ENCODE data around the gene PTPRN2.

The PTPRN2 gene

DNA sequence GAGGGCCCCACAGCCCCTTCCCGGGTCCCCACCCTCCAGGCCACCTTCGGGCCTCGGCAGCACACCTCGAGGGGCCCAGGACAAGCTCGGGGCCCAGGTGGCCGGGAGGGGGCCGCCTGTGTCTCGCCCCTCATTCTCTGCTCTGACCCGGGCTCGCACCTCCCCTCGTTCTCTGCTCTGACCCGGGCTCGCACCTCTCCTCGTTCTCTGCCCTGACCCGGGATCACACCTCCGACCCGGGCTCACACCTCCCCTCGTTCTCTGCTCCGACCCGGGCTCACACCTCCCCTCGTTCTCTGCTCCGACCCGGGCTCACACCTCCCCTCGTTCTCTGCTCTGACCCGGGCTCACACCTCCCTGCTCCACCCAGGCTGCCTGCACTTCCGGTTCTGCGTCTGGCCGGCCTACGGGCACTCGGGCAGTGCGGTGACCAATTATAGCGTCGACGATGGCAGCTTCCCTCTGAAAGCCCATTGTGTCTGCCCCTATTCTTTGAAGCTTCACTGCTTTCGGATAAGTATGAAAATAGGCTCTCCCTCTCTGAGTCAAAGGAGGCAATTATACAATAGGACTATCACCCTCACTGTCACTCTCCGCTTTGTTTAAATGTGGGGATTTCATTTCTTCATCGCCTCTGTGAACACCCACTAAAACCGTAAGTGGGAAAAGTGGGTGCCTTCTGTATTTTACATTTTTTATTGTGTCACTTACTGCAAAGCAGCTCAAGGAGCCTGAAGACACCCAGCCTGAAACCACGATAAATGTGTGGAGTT, 793.5 kb downstream of the PTPRN2 start:
- TF ChIP-seq, protein P1, sequence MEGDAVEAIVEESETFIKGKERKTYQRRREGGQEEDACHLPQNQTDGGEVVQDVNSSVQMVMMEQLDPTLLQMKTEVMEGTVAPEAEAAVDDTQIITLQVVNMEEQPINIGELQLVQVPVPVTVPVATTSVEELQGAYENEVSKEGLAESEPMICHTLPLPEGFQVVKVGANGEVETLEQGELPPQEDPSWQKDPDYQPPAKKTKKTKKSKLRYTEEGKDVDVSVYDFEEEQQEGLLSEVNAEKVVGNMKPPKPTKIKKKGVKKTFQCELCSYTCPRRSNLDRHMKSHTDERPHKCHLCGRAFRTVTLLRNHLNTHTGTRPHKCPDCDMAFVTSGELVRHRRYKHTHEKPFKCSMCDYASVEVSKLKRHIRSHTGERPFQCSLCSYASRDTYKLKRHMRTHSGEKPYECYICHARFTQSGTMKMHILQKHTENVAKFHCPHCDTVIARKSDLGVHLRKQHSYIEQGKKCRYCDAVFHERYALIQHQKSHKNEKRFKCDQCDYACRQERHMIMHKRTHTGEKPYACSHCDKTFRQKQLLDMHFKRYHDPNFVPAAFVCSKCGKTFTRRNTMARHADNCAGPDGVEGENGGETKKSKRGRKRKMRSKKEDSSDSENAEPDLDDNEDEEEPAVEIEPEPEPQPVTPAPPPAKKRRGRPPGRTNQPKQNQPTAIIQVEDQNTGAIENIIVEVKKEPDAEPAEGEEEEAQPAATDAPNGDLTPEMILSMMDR (conservative IDR thresholded peaks at IDR 0.05; ENCODE audit: low read length) = no peak
- no peak overlapping the region for H3K4me3 ChIP-seq (ENCODE audit: low read length)
- DNase-seq (ENCODE audit: low read depth) = no peak

DNA sequence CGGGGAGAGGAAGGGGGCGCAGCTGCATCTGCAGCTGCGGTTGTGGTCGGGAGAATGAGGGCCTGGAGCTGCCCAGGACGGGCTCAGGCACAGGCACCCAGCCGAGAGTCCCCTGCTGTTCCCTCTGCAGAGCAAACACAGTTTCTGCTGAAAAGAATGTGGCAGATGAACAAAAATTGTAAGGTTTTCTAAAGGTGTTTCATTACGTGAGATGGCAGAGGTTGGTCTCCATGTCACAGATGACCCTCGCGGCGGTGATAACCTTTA, 794.6 kb downstream of the PTPRN2 start:
- TF ChIP-seq, protein P1 (conservative IDR thresholded peaks at IDR 0.05; ENCODE audit: low read length) = no peak
- H3K4me3 ChIP-seq (ENCODE audit: low read length) = no peak overlapping the region
- DNase-seq (ENCODE audit: low read depth) = no peak

DNA sequence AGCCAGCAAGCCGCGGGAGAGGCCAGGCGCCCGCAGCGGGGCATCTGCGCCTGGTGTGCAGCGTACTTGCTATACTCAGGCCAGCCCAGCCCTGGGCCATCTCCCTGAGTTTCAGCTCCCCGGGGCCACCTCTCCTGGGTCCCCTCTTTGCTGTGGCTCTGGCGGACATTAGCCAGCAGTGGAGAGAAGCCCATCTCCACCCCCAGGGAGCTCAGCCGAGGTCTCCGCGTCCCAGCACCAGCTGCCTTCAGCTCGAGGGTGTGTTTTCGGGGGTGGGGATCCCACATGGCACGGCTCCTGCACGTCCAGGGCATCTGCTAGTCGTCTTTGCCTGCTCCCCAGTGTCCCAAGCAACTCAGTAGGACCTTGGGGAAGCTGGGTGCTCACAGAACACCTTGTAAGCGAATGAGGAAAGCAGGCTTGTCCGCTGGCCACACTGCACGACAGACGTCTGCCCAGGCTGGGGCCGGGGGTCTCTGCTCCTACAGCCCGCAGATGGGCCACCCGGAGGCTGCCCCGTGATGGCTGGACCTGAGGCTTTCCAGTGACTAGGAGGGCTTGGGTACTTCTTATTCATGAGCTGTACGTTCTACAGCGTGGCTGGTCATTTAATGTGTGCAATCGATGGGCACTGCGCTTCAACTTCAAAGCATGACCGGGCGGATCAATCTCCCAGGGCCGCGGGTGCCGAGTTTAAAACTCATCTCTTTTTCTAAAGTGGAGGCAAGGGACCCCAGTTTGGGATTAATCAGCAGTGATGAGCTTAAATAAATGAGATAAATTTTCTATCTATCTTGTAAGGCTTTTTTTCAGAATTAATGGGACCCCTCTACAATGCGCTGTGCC, 795.2 kb downstream of the PTPRN2 start:
- no peak overlapping the region for H3K4me3 ChIP-seq (ENCODE audit: low read length)
- TF ChIP-seq, protein P1 (conservative IDR thresholded peaks at IDR 0.05; ENCODE audit: low read length) = no peak
- DNase-seq (ENCODE audit: low read depth) = no peak

DNA sequence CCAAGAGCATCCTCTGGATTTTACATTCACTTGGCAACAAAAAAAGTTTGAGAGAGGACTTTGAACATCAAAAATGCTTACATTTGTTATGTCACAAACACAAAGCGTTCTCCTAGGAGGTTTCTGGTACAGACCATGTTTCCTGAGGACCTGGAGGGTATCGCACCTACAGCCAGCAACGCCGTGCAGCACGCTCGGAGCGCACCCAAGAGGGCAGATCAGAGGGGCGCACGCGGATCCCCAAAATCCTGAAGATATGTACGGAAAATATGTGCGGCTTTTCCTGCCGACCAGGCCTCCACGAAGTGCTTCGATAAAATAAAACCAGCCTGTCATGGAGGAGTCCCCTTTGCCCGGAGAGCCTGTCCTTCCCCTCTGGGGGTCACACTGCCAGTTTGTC, 796.0 kb downstream of the PTPRN2 start:
- TF ChIP-seq, protein P1 (conservative IDR thresholded peaks at IDR 0.05; ENCODE audit: low read length) = no peak
- DNase-seq (ENCODE audit: low read depth) = no peak
- H3K4me3 ChIP-seq (ENCODE audit: low read length) = no peak overlapping the region

DNA sequence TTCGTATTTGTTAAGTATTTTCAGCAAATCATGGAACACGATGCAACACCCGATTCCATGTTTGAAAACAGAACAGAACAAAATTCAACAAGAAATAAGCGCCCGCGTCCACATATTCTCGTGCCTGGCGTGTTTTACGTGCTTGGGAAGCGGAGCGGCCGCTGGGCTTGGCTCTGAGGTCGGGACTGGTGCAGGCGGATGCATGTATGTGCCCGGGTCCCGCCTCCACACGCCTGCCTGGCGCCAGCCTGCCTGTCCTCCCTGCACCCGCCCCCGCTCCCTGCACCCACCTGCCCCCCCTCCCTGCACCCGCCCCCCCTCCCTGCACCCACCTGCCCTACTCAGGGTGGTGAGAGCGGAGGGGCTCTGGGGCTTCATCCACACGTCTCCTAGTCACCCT, 796.4 kb downstream of the PTPRN2 start:
- TF ChIP-seq, protein P1 (conservative IDR thresholded peaks at IDR 0.05; ENCODE audit: low read length) = no peak
- H3K4me3 ChIP-seq (ENCODE audit: low read length) = no peak overlapping the region
- no peak for DNase-seq (ENCODE audit: low read depth)

DNA sequence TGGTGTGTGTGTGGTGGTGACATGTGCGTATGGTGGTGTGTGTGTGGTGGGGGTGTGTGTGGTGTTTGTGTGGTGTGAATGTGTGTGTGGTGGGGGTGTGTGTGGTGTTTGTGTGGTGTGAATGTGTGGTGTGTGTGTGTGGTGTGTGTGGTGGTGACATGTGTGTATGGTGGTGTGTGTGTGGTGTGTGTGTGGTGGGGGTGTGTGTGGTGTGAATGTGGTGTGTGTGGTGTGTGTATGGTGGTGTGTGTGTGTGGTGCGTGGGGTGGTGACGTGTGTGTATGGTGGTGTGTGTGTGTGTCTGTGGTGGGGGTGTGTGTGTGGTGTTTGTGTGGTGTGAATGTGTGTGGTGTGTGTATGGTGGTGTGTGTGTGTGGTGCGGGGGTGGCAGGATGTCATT, 797.7 kb downstream of the PTPRN2 start:
- DNase-seq (ENCODE audit: low read depth) = no peak
- no peak overlapping the region for H3K4me3 ChIP-seq (ENCODE audit: low read length)
- TF ChIP-seq, protein P1 (conservative IDR thresholded peaks at IDR 0.05; ENCODE audit: low read length) = no peak

DNA sequence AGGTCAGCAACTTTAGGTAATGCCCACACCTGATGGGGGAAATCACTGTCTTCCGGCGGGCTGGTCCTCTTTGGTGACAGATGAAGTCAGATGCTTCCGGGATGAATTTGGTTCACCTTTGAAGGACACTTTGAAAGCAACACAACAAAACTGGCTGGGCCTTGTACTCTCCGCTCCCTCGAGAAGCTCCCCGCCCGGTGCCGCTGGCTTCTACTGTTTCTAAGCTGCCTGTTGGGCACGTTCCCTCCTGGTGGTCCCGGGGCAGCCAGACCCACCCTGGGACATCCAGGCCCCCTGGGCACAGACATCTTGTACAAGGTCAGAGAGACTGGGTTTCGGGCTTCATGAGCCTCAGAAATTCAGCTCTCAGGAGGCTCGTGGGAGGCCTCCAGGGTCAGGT, 798.5 kb downstream of the PTPRN2 start:
- no peak overlapping the region for H3K4me3 ChIP-seq (ENCODE audit: low read length)
- TF ChIP-seq, protein P1 (conservative IDR thresholded peaks at IDR 0.05; ENCODE audit: low read length) = no peak
- DNase-seq (ENCODE audit: low read depth) = no peak

All from AG10803 (cell line).